Calu3 (cell line): Measurements from ENCODE around the gene TP63. TPM values are rescaled to one million over a fixed set of nuclear protein-coding genes. Genes with fewer than 3 reads are reported as not detected.

Experiments
- BruUV-seq: library from RNA; stranded (reverse); fragments of 400-500 nt; replicated peaks from 2 replicates; lab custom pipeline; 2021; lab: Mats Ljungman, UMichigan
- CTCF ChIA-PET: fragments of 300-600 bp; sonication (Branson Sonifier 250); formaldehyde crosslinking; loops from one replicate; lab custom pipeline; 2022; ENCODE audit warnings: antibody characterized with exemption; lab: Charles Lee
- DNase-seq: peaks from one replicate; pipeline ENCODE4 v3.0.0; 2022
- H3K27ac Mint-ChIP-seq: one replicate; pipeline ENCODE4 v1.8.0; 2022; ENCODE audit warnings: mixed read lengths; ENCODE audit not compliant: unreplicated experiment
- H3K27me3 Mint-ChIP-seq: one replicate; pipeline ENCODE4 v1.8.0; 2022; ENCODE audit warnings: mixed read lengths; ENCODE audit not compliant: unreplicated experiment
- H3K36me3 Mint-ChIP-seq: one replicate; pipeline ENCODE4 v1.8.0; 2022; ENCODE audit warnings: mild to moderate bottlenecking, moderate library complexity, mixed read lengths; ENCODE audit not compliant: insufficient read depth, unreplicated experiment
- H3K4me1 Mint-ChIP-seq: one replicate; pipeline ENCODE4 v1.8.0; 2022; ENCODE audit warnings: mild to moderate bottlenecking, low read depth, mixed read lengths; ENCODE audit not compliant: unreplicated experiment
- H3K4me3 Mint-ChIP-seq: one replicate; pipeline ENCODE4 v1.8.0; 2022; ENCODE audit warnings: mild to moderate bottlenecking, low read depth, moderate library complexity, mixed read lengths; ENCODE audit not compliant: unreplicated experiment
- H3K9me3 Mint-ChIP-seq: one replicate; pipeline ENCODE4 v1.8.0; 2022; ENCODE audit warnings: low read depth, mixed read lengths; ENCODE audit not compliant: unreplicated experiment
- intact Hi-C: fragments of 100-400 bp; cut with micrococcal nuclease; formaldehyde crosslinking; loops from one replicate; pipeline ENCODE4 v1.10.0; 2022; ENCODE audit not compliant: unreplicated experiment
- total RNA-seq: library from RNA; stranded (reverse); gene quantifications from 2 replicates; pipeline ENCODE4 v1.2.3, GENCODE V29; 2022
- TF ChIP-seq, protein P1 (sequence below): fragments of 200-600 bp; IDR thresholded peaks from one replicate; pipeline ENCODE4 v1.8.0; 2022; ENCODE audit warnings: antibody characterized with exemption; ENCODE audit not compliant: unreplicated experiment

TP63 gene
- total RNA-seq, 1 experiment from 2014 or later = not detected

DNA sequence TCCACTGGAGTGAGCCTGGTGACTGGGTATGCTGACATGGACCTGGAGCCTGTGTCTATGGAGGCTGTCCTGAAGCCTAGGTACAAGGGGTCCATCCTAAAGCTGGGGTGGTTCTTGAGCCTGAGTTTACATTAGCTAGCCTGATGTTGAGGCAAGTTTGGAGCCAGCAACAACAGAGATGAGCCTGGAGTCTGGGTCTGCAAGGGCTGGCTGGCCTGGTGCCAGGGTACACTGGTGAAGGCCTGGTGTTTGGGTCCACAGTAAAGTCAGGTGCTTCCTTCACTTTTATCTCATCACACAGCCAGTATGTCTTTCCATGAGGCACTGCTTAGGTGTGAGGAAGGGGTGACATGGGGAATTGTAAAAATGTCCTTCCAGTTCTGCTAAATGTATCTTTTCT, 49.5 kb downstream of the TP63 start:
- DNase-seq = no peak
- H3K4me1 Mint-ChIP-seq = no peaks in the 10 kb centered on the region
- H3K9me3 Mint-ChIP-seq = peaks cover 2% of the 10 kb centered on the region
- TF ChIP-seq, protein P1, sequence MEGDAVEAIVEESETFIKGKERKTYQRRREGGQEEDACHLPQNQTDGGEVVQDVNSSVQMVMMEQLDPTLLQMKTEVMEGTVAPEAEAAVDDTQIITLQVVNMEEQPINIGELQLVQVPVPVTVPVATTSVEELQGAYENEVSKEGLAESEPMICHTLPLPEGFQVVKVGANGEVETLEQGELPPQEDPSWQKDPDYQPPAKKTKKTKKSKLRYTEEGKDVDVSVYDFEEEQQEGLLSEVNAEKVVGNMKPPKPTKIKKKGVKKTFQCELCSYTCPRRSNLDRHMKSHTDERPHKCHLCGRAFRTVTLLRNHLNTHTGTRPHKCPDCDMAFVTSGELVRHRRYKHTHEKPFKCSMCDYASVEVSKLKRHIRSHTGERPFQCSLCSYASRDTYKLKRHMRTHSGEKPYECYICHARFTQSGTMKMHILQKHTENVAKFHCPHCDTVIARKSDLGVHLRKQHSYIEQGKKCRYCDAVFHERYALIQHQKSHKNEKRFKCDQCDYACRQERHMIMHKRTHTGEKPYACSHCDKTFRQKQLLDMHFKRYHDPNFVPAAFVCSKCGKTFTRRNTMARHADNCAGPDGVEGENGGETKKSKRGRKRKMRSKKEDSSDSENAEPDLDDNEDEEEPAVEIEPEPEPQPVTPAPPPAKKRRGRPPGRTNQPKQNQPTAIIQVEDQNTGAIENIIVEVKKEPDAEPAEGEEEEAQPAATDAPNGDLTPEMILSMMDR = no peak
- no peak overlapping the region for H3K27ac Mint-ChIP-seq
- no peak overlapping the region for H3K4me3 Mint-ChIP-seq
- intact Hi-C loops = no loop called here
- H3K36me3 Mint-ChIP-seq = no peaks in the 10 kb centered on the region
- CTCF ChIA-PET = no interaction called here
- H3K27me3 Mint-ChIP-seq = no peaks in the 10 kb centered on the region
- no TSS peak for BruUV-seq

DNA sequence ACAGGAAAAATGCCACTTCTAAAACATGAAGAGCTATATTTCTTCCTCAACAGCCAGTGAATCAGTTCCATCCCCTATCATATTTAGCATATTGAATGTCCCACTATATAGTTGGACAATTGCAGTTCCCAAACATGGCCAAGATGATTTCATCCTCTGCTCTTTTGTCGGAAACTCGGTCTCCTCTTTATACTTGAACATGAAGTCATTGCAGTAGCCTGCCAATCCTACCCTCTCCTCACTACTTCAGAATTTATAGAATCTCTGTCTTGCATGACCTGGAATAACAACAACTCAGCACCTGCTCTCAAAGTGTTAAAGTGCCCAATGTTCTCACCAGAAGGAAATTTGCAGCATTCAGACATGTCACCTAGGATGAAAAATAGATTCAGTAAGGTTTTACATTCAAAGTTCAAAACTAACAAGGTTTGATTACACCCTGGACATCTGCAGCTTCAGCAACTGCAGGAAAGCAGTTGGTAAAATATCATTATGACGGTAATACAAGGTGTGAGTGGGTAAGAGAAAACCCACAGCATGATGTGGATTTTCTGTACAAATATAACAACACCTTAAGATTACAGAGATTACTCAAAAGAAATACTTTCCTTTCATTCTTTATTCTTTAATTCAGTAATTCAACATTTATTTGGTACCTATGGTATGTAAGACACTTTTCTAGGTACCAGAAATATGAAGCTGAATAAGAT, 52.5 kb downstream of the TP63 start:
- Mint-ChIP-seq H3K27me3 (no peaks in the 10 kb centered on the region), H3K36me3 (no peaks in the 10 kb centered on the region), H3K4me1 (no peaks in the 10 kb centered on the region), H3K9me3 (no peaks in the 10 kb centered on the region), H3K27ac (no peak overlapping the region), H3K4me3 (no peak overlapping the region)
- TF ChIP-seq, protein P1 = no peak
- intact Hi-C loops = no loop called here
- no peak for DNase-seq
- BruUV-seq = no TSS peak
- CTCF ChIA-PET = no interaction called here

DNA sequence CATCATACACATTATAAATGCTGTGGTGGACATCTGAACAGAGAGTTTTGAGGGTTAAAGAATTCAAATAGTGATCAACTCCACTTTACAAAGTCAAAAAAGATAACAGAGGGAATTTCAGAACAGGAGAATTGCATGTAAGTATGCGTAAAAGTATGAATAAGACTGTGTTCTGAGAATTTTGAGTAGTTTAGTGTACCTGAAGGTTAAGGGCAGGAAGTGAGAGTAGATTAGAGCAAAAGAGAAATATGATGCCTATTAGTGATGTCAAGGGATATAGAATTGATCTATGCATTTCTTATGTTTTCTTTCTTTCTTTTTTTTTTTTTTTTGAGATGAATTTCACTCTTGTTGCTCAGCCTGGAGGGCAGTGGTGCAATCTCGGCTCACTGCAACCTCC, 53.1 kb downstream of the TP63 start:
- no peak for DNase-seq
- no peaks in the 10 kb centered on the region for H3K9me3 Mint-ChIP-seq
- no peaks in the 10 kb centered on the region for H3K36me3 Mint-ChIP-seq
- no peaks in the 10 kb centered on the region for H3K4me1 Mint-ChIP-seq
- H3K27me3 Mint-ChIP-seq = no peaks in the 10 kb centered on the region
- TF ChIP-seq, protein P1 = no peak
- intact Hi-C loops = no loop called here
- no peak overlapping the region for H3K27ac Mint-ChIP-seq
- no TSS peak for BruUV-seq
- CTCF ChIA-PET = no interaction called here
- H3K4me3 Mint-ChIP-seq = no peak overlapping the region

DNA sequence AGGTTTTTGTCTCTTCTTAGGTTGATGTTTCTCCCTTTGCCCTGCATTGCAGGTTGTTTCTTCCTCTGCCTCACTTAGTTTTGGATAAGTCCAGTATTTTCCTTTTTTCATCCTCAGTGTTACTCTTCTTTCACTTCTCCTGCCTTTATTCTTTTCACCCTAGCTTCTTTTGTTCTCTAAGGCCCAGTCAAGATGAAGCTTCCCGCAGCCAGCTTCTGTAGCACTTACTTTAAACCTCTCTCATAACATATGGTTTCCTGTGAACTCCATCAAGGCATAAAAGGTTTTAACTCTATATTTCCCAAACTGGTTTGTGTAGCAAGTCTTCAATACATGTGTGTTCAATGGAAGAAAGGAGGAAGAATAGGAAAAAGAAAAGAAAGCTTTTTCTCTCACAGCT, 54.1 kb downstream of the TP63 start:
- no peaks in the 10 kb centered on the region for H3K4me1 Mint-ChIP-seq
- H3K27me3 Mint-ChIP-seq = no peaks in the 10 kb centered on the region
- H3K27ac Mint-ChIP-seq = no peak overlapping the region
- intact Hi-C loops = no loop called here
- TF ChIP-seq, protein P1 = no peak
- CTCF ChIA-PET = interaction anchor here (1.4 kb wide), 1 partner anchor 263 kb away, joined by 4 read pairs; no protein-coding TSS in a partner anchor
- BruUV-seq = no TSS peak
- DNase-seq = no peak
- H3K4me3 Mint-ChIP-seq = no peak overlapping the region
- H3K36me3 Mint-ChIP-seq = no peaks in the 10 kb centered on the region
- H3K9me3 Mint-ChIP-seq = no peaks in the 10 kb centered on the region
